GM21786 (cell line): ENCODE measurements around the gene SELENOP.

ENCODE experiments used
- ATAC-seq: cut with Tn5 transposase; IDR thresholded peaks from one replicate; pipeline ENCODE4 v1.9.1; 2021; ENCODE audit not compliant: unreplicated experiment

SELENOP gene

DNA sequence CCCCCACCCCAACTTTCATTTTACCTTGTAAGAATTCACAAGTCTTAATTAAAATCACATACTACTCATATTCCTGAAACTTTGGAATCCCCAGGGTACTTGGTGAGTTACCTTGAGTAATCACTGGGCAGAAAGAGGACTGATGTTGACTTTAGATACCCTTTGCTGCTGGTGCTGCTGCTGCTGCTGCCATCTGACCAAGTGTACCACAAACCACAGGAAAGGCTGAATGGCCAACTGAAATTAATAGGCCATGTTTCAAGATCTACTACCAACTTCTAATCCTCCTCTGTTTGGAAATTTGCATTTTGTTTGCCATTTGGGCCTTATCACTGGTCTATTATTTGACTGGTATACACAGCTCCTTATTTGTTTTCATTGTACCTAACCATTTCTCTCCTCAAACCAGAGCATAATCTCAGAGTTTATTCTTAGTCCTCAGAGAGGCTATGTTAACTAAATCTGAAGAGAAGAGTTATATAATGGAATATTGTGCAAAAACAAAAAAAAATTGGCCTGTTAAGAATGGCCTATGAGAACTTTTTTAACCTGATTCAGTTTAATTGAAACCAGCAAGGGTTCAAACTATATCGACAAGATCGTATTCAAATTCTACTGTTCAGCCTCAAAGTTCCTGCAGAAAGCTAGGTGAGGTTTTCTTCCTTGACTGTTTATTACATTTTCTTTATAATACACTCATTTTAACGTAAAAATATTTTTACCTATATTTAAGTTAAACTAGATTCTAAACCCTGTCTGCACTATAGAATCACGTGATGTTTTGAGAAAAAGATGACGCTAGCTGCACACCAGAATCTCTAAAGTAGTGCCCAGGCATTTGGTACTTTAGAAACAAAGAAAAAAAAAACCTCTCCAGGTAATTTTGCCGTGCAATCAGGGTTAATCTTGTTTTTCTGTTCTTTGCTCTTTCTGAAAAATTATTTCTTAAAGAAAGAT, 13.1 kb downstream of the SELENOP start:
- ATAC-seq = no peak

DNA sequence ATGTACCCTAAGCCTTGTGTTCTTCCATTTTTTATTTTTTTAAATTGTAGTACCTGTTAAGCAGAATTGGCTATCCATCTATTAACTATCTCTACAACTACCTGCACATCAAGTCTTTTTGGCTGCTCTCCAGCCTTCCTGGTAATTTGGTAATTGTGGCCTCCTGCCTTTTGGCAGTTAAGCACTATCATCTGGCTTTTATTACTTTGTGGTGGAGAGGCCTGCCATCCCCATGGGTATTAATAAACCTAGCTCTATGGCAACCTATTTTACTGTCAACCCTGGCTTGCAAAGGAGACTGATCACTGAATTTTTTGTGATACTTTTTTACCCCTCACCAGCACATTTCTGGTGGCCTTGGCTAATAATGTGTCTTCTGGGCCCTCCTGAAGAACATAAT, 20.5 kb downstream of the SELENOP start:
- no peak for ATAC-seq

DNA sequence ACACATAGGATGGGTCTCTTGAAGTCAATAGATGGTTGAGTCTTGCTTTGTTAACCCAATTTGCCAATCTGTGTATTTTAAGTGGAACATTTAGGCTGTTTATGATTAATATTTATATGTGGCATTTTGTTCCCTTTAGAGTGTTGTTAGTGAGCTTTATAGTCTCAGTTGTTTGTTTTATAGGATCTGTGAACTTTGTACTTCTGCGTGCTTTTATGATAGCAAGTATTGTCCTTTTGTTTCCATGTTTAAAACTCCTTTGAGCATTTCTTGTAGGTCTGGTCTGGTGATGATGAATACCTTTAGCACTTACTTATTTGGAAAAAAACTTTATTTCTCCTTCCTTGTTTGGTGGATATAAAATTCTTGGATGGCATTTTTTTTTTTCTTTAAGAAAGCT, 23.8 kb downstream of the SELENOP start:
- ATAC-seq = no peak

DNA sequence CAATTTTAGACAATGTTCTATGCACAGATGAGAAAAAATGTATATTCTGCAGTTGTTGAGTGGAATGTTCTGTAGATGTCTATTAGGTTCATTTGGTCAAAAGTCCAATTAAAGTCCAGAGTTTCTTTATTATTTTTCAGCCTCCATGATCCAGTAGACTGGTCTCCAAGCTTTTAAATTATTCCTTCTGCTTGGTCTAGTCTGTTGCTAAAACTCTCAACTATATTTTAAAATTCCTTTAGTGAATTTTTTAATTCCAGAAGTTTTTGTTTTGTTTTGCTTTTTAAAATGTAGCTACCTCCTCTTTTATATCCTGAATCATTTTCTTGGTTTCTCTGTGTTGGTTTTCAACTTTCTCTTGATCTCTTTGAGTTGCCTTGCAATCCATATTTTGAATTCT, 24.6 kb downstream of the SELENOP start:
- no peak for ATAC-seq

DNA sequence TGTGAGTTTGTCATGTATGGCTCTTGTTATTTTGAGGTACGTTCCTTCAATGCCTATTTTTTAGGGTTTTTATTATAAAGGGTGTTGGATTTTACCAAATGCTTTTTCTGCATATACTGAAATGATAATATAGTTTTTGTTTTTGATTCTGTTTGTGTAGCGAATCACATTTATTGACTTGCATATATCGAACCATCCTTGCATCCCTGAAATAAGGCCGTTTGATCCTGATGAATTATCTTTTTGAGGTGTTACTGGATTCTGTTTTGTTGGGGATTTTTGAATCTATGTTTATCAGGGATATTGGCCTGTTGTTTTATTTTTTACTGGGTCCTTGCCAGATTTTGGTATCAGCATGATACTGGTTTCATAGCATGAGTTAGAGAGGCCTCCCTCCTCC, 25.9 kb downstream of the SELENOP start:
- ATAC-seq = no peak

DNA sequence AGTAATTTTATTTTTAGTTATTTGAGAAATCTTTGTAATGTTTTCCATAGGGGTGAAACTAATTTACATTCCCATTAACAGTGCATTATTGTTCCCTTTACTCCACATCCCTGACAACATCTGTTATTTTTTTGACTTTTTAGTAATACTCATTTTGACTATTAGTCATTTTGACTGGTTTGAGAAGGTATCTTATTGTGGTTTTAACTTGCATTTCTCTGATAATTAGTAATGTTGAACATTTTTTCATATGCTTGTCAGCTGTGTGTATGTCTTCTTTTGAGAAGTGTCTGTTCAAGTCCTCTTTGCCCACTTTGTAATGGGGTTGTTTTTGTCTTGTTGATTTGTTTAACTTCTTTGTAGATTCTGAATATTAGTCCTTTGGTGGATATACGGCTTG, 27.6 kb downstream of the SELENOP start:
- no peak for ATAC-seq

DNA sequence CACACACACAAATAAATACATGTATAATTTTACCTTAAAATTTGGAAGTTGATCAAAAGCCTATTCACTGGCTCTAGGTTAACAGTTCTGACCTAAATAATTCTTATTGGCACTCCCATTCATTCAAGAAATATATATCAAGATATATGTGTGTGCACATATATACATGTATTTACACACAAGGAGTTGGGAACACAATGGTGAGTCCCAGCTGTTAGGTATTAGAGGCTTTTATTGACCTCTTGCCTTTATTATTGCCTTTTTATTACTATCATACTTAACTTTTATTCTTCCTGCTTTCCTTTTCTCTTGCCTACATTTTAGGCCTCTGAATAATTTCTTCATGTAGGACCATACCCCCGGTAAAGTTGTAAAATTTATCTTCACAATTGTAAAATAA, 30.1 kb downstream of the SELENOP start:
- no peak for ATAC-seq

DNA sequence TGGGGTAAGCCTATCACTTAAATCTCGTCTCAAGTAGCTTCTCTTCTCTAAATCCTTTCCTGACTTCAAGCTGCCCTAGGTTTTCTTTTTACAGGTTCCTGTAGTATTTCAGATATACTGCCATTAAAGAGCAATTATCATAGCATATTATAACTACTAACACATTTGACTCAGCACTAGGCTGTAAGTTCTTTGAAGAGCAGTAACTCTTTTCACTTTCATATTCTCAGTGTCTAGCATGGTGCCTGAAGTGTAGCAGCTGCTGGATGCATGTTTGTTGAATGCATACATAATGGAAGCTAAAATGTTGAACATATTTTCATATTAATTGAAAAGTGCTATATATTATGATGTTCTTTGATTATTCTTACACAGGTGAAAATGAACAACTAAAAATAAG, 32.6 kb downstream of the SELENOP start:
- ATAC-seq = no peak

DNA sequence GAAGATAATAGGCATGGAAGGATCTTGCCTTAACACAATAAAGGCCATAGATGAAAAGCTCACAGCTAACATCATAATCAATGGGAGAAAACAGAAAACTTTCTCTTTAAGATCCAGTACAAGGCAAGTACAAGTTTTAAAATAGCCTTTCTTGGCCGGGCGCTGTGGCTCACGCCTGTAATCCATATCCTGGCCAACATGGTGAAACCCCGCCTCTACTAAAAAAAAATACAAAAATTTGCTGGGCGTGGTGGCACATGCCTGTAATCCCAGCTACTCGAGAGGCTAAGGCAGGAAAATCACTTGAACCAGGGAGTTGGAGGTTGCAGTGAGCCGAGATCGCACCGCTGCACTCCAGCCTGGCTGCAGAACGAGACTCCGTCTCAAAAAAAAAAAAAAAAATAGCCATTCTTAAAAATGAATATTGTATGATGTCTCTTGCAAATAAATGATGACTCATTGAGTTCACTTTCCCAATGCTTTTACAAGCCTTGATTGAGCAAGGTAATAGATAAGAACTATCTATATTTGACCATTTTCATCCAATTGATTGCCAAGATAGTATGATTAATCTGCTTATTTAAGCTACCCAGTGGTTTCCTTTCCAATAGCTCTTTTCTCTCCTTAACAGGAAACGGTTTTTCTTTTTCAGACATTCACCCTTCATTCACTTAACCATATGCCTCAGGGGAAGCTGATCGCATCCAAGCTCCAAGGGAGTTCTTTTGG, 39.3 kb downstream of the SELENOP start:
- no peak for ATAC-seq

DNA sequence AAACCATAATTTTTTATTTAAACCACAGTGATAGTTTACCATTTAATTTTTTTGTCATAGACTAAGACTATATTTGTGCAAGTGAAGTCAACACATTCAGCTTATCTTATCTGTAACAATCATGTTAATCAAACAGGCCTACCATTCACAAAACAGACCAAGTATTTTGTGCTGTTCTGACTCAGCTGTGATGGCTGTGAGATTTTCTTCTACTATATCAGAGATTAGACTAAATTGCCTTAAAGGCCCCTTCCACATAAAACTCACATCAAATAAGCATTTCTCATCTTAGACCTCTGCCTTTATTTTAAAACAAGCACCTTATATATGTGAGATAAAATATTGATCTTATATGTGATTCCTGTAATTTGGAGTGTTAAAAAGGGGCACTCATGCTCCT, 41.7 kb downstream of the SELENOP start:
- no peak for ATAC-seq

DNA sequence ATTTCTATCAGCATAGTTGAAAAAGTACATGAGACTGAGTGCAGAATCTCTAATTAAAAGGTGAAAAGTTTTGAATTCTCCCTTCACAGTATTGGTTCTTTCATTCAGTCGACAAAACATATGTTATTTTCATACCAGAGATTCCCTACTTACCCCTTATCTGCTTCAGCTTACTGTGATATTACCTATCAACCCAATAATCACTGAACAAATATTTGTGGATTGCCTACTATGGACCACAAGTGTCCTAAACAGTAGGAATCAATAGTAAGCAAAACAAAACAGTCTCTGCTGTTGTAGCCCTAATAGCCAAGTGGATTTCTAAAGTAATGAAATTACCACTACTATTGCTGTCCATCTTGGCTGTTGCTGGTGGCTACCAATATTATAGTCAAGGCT, 43.6 kb downstream of the SELENOP start:
- ATAC-seq = no peak

DNA sequence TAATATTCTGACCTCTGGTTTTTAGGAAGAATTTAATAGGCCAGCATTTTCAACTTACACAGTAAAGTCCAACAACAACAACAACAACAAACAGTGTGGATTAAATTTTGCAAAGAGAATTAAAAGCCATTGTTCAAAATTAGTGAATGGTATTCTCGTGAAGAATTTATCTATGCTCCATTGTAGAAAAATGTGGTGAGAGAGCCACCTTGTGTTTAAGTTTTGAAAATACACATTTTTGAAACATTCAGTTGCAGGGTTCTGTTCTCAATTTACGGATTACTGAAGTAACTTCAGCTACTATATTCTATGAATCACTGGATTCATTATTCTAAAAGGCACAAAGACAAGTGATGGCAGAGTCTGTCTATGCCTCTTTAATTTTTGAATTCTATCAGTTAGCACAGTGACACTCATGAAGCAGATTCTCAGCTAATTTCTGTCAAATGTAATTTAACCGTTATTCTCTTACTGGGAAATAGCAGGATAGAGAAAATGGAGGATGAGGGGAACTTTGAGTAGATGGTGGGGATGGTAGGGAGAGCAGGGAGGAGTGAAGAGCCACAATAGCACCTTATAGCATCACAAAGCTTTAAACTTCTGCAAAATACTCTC, 44.1 kb downstream of the SELENOP start:
- no peak for ATAC-seq

DNA sequence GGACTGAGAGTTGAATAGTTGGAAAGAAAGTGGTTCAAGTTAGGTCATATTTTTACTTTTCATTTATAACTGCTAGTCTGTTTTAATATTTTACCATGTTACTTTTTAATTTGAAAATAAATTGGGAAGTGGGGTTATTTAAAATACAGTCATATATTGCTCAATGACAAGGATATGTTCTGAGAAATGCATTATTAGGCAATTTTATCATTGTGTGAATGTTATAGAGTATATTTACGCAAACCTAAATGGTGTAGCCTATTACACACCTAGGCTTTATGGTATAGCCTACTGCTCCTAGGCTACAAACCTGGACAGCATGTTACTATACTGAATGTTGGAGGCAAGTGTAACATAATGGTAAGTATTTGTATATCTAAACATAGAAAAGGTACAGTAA, 49.9 kb downstream of the SELENOP start:
- ATAC-seq = no peak

DNA sequence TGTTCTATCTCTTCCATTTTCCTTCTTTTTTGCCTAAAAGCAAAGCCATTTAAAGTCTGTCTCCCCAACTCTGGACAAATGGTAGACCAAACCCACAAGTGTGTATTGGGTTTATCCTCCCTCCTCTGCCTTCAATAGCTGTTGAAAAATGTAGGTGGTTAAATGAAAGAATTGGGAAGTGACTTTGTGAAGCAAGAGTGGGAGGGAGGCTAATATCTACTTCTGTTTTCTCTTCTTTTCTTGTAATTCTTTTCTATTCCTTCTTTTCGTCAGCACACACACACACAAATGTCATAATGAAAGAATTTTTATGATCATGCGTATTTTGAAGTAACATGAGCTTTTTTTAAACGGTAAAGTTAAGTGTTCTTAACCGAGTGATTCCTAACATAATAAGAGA, 51.3 kb downstream of the SELENOP start:
- ATAC-seq = no peak

DNA sequence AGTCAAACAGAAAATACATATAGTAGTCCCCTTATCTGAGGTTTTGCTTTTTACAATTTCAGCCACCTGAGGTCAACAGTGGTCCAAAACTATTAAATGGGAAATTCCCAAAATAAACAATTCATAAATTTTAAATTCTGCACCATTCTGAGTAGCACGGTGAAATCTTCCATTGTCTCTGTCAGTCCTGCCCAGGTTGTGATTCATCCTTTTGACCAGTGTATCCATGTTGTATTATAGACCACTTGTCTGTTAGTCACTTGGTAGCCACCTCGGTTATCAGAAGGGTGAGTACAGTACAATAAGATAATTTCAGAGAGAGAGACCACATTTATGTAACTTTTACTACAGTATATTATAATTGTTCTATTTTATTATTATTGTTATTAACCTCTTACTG, 52.2 kb downstream of the SELENOP start:
- no peak for ATAC-seq

DNA sequence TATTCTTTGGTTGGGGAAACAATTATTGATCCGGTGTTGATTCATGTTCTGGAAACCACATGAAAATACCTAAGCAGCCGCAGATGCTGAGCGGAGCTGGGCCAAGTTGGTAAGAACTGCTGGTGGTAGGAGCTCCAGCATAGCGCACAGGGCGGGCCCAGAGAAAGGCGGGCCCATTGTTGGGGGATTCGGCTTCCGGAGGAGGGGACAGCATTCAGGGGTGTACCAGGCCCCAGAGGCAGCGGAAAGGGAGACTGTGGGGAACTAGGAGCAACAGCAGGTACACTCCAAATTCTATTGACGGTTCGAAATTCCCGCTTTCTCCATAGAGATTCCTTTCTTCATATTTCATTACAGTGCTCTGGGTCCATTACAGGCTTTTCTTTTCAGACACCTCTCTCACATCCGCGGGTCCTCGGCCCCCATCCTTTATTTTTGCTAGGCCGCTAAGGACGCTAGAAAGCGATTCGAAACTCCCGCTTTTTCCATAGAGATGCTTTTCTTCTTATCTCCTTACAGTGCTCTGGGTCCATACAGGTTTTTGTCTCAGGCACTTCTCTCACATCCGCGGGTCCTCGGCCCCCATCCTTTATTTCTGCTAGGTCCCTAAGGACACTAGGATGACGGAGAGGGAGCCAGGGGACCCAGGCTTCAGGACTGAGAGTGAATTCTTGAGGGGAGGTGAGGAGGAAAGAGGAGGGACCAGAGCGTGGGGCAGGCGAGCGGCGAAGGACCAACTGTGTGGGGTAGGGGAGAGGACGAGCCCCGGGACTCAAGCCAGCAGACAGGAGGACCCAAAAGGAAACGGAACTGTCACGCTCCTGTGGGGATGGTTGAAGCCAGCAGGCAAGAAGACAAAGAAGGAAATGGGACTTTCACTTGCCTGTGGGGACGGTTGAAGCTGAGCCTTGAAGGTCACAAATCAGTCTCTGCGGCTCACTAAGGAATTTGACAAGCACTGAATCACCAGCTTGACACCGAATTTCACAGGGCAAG, 54.8 kb downstream of the SELENOP start, which contains the start of gene CCDC152:
CCDC152 (plus strand) TSS at position 213 of the 996 bp plus-strand sequence. CDS start 2,304 bp downstream, outside the sequence.
- peak; percentile 84 for ATAC-seq

DNA sequence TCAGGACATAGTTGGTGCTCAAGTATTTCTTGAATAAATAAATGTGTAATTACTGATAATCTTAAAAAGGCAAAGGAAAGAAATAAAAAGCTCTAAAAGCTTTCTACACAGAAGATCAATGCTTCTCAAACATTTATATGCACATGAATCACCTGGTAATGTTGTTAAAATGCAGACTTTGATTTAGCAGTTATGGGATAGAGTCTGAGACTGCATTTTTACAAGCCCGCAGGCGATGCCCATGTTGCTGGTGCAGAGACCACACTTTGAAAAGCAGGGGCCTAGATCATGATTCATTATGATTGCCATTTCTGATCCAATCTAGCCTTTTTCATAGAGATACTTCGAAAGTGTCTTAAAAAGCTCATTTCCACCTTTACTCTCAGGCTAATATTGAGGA, 58.6 kb downstream of the SELENOP start:
- no peak for ATAC-seq

DNA sequence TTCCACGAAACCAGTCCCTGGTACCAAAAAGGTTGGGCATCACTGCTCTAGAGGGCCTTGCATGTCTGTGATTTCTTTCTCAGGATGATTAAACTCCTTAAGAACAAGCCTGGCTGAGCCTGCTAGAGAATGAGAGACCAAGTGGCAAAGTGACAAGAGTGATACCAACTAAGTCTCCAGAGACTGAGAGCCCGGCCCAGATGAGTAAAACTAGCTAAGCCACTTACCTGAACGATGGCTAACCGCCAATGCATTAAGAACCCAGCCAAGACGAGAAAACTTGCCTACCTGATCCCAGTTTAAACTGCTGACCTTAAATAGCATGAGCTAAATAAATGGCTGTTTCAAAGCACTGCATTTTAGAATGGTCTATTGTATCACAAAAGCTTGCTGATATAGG, 60.6 kb downstream of the SELENOP start:
- no peak for ATAC-seq

DNA sequence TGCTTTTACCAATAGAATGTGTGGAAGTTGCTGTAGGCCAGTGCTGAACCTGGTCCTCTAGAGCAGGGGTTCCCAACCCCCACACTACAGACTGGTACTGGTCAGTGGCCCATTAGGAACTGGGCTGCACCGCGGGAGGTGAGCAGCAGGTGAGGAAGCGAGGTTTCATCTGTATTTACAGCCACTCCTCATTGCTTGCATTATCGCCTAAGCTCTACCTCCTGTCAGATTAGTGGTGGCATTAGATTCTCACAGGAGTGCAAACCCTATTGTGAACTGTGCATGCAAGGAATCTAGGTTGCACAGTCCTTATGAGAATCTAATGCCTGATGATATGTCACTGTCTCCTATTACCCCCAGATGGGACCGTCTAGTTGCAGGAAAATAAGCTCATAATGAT, 61.2 kb downstream of the SELENOP start:
- ATAC-seq = no peak
